Cardiac muscle cell (in vitro differentiated cells and primary cell): ENCODE measurements around the gene MRTO4. TPM values are rescaled to one million over a fixed set of nuclear protein-coding genes. Genes with fewer than 3 reads are reported as not detected.

Experiments used
- DNase-seq, 2 donors: peaks; one replicate each; pipeline versions ENCODE4 v3.0.0 to v3.0.0-alpha.2; 2010 to 2017; ENCODE audit warnings: low read depth in 1 of 2, low spot score in 1 of 2
- H3K27ac ChIP-seq: fragments of 200-600 bp; sonication (generic); 2 replicates; pipeline ENCODE4 v1.5.1; 2016
- H3K27me3 ChIP-seq: fragments of 200-600 bp; sonication (generic); 2 replicates; pipeline ENCODE4 v1.6.0; 2016; ENCODE audit warnings: control low read depth
- H3K36me3 ChIP-seq: fragments of 200-600 bp; sonication (generic); 2 replicates; pipeline ENCODE4 v1.5.1; 2016; ENCODE audit warnings: control low read depth
- H3K4me1 ChIP-seq: fragments of 200-600 bp; sonication (generic); 2 replicates; pipeline ENCODE4 v1.8.1; 2017; ENCODE audit warnings: low read depth, mild to moderate bottlenecking, mixed run types
- H3K4me3 ChIP-seq: fragments of 200-600 bp; sonication (generic); 2 replicates; pipeline ENCODE4 v1.5.1; 2016; ENCODE audit warnings: mild to moderate bottlenecking
- H3K9me3 ChIP-seq: fragments of 200-600 bp; sonication (generic); 2 replicates; pipeline ENCODE4 v1.5.1; 2017; ENCODE audit warnings: low read depth, mild to moderate bottlenecking, control low read depth
- CTCF ChIP-seq: IDR thresholded peaks from 2 replicates; pipeline ENCODE4 v1.5.1; 2012; ENCODE audit warnings: low read depth, mild to moderate bottlenecking, low read length
- polyA plus RNA-seq: library from polyadenylated mRNA; unstranded; fragments of >200 nt; fragmentation: Nextera tagmentation; extraction: Ambion mirVana; gene quantifications from 2 replicates; pipeline ENCODE4 v1.2.1, GENCODE V29; 2016
- total RNA-seq: library from RNA; depleted of rRNA; stranded (reverse); fragments of >200 nt; gene quantifications from 2 replicates; pipeline ENCODE4 v1.2.3, GENCODE V29; 2016

The MRTO4 gene
- total and polyA plus RNA-seq, 2 experiments from 2014 or later, result 21.3 to 33.6 TPM

- Histone ChIP-seq H3K9me3 (no peaks in the 10 kb centered on the region), H3K4me3 (no peak overlapping the region), H3K36me3 (peaks cover 56% of the 10 kb centered on the region), H3K4me1 (no peaks in the 10 kb centered on the region), H3K27me3 (no peaks in the 10 kb centered on the region), H3K27ac (no peak overlapping the region)
- TF ChIP-seq CTCF, result peak; percentile 3
- DNase-seq, result peak in 1 of 2 donors; percentile 38
Observed at GRCh38 chr1:19232524-19232846, 19.1 kb upstream of the MRTO4 start.

DNA sequence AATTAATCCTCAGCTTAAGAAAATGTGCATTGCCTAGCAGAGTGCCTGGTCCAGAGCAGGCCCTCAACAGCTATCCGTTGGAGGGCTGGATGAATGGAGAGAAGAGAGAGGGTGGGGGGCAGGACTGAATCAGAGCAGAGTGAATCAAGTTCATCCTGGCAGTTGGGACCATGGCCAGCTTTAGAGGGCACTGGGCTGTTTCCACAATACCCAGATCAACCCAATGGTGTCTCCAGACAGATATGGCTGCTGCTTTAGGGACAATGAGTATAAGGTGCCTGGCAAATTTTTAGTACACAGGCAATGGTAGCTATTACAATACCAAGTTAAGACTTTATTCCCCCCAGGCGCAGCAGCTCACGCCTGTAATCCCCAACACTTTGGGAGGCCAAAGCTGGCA, 17.4 kb upstream of the MRTO4 start:
- Histone ChIP-seq H3K27me3 (no peaks in the 10 kb centered on the region), H3K9me3 (no peaks in the 10 kb centered on the region), H3K4me1 (no peaks in the 10 kb centered on the region), H3K36me3 (peaks cover 68% of the 10 kb centered on the region), H3K4me3 (no peak overlapping the region), H3K27ac (no peak overlapping the region)
- DNase-seq, result no peak
- TF ChIP-seq CTCF, result no peak

DNA sequence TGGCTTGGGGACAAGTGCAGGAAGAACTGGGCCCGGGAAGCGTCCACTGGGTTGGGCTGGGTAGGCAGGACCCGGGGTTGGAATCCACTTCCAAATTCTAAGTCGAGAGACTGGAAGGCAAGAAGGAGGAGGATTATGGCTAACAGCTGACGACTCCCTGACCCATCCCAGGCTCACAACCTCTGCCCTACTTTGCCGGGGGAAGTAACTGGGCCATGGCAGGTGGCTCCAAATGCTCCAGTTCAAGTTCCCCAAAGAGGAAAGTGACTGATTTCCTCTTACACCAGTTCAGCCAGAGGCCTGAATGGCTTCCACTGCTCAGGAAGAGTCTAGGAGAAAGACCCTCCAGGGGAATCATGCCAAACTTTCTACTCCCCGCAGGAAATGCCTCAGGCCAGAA, 11.7 kb upstream of the MRTO4 start:
- TF ChIP-seq CTCF, result no peak
- no peaks in the 10 kb centered on the region for H3K9me3 ChIP-seq
- no peaks in the 10 kb centered on the region for H3K4me1 ChIP-seq
- no peak overlapping the region for H3K4me3 ChIP-seq
- H3K27me3 ChIP-seq, result no peaks in the 10 kb centered on the region
- H3K36me3 ChIP-seq, result peaks cover 70% of the 10 kb centered on the region
- H3K27ac ChIP-seq, result no peak overlapping the region
- no peak for DNase-seq

DNA sequence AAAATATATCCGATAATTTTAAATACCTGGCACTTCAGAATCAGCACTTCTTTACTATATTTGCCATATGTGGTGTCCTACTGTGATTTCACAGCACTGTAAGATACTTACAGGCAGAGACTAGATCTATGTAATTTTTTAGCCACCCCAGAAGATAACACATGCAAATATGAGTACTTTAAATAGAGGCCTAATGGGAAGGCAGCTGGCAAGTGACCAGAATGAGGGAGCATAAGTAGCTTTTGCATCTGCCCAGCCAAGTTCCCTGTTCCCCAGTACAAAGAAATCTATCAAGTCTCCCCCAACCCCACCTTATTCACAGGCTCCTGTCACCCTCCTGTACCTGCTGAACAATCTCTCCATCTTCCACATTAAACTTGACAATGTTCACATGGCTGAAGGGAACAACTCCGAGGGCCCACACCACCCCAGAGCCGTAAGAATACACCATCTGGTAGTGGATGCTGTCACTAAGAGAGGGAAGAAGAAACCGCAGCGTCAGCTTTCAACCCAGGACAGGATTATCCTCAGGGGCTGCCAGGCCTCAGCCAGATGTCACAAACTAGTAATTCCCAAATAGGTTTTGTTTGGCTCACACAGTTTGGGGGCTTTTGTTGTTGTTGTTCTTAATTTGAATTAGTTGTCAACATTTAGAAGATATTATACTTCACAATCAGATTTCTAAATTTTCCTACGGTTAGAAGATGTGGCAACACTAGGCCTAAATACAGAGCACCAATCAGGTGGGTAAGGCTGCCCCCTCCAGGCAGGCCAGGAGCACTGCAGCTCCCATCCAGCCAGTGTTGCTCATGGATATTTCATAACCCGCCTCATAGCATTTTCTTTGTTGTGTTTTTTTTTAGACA, 10.7 kb upstream of the MRTO4 start:
- Histone ChIP-seq H3K27ac (no peak overlapping the region), H3K9me3 (no peaks in the 10 kb centered on the region), H3K4me1 (no peaks in the 10 kb centered on the region), H3K36me3 (peaks cover 70% of the 10 kb centered on the region), H3K4me3 (no peak overlapping the region), H3K27me3 (no peaks in the 10 kb centered on the region)
- DNase-seq, result peak; percentile 55 to 85
- TF ChIP-seq CTCF, result peak; percentile 95

DNA sequence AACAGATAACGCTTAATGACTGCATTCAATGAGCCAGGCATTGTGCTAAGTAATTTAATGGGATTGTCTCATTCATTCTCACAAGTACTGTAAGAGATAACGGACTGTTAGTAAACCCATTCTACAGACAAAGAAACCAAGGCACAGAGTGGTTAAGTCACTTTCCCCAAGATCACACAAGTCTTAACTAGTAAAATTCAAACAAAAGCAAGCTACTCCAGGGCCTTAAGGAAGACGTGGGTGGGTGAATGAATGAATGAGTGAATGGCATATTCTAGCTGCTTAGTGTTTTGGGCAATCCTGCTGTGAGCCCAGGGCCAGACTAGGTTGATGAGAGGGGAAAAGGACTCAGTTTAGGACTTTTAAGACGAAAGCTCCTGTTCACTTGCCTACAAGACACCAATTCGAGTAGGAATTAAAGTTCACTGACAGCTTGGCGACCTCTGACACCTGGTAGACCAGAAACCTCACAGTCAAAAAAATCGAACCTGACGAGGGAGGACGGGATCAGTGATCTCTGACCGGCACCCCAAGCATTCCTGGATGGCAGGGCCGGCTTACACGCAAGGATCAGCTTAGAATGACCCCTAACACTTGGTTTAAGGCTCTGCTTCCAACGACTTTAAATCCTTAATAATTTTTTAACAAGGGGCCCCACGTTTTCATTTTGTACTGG, 838 bp upstream of the MRTO4 start:
- H3K4me1 ChIP-seq, result peaks cover 16% of the 10 kb centered on the region
- H3K4me3 ChIP-seq, result peak overlapping the region; percentile 83
- no peak for TF ChIP-seq CTCF
- DNase-seq, result no peak
- no peaks in the 10 kb centered on the region for H3K27me3 ChIP-seq
- peaks cover under 1% of the 10 kb centered on the region for H3K36me3 ChIP-seq
- no peaks in the 10 kb centered on the region for H3K9me3 ChIP-seq
- H3K27ac ChIP-seq, result peak overlapping the region; percentile 96
